B cell (primary cell): Measurements from ENCODE around the gene FIG4.

ENCODE experiments used
- EZH2 ChIP-seq: IDR thresholded peaks from 2 replicates; pipeline ENCODE4 v1.6.1; 2012; ENCODE audit warnings: borderline replicate concordance, low read depth, mild to moderate bottlenecking, moderate library complexity, low read length; ENCODE audit not compliant: insufficient read depth, poor library complexity, severe bottlenecking
- TF ChIP-seq, protein P1 (sequence below): fragments of 200-600 bp; IDR thresholded peaks from one replicate; pipeline ENCODE4 v1.8.0; 2022; ENCODE audit warnings: antibody characterized with exemption, mild to moderate bottlenecking

DNA sequence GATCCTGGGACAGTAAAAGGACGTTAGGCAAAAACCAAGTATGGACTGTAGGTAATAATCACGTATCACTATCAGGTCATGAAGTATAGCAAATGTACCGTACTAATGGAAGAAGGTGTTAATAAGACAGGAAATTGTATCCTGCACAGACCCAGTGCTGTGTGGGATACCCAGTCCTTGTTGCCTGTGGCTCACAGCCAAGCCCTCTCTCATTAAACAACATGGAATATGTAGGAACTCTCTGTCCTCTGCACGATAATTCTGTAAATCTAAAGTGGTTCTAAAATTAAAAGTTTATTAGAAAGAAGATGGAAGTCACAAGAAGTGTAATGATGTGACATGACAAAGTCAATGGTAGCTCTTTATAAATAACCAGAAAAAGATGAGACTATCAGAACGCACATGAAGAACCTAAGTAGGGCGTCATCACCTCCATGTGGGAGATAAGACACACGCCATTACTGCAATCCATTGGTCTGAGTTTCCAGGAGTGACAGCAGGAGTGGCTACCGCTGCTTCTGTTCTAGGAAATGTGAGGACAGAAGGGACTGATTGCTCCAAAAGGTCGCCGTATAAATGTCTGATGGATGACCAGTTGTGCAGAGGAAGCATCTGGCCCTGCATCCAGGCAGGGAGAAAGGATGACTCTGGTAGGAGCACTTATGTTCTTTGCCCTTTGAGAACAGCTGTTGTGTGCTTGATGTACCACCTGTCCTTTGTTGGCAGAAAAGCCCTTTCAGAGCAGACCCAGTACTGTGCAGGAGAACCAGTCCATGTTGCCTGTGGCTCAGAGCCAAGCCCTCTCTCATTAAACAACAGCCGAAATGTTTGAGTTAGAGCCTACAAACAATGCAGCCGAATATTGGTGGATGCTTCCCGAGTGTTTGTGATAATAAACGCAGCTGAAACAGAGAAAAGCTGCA is 125.6 kb downstream of the FIG4 start:
- TF ChIP-seq, protein P1, sequence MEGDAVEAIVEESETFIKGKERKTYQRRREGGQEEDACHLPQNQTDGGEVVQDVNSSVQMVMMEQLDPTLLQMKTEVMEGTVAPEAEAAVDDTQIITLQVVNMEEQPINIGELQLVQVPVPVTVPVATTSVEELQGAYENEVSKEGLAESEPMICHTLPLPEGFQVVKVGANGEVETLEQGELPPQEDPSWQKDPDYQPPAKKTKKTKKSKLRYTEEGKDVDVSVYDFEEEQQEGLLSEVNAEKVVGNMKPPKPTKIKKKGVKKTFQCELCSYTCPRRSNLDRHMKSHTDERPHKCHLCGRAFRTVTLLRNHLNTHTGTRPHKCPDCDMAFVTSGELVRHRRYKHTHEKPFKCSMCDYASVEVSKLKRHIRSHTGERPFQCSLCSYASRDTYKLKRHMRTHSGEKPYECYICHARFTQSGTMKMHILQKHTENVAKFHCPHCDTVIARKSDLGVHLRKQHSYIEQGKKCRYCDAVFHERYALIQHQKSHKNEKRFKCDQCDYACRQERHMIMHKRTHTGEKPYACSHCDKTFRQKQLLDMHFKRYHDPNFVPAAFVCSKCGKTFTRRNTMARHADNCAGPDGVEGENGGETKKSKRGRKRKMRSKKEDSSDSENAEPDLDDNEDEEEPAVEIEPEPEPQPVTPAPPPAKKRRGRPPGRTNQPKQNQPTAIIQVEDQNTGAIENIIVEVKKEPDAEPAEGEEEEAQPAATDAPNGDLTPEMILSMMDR = no peak
- TF ChIP-seq EZH2 = no peak
